Liver (tissue), 9 donors: ENCODE measurements around the gene CBR3. TPM values are rescaled to one million over a fixed set of nuclear protein-coding genes. Genes with fewer than 3 reads are reported as not detected.

ENCODE experiments used
- DNase-seq: peaks from one replicate; pipeline ENCODE4 v3.0.0-alpha.2; 2017; ENCODE audit warnings: low spot score
- H3K27ac ChIP-seq, 2 donors: one replicate each; pipeline ENCODE4 v1.7.0; 2013; ENCODE audit warnings: inconsistent platforms in 2 of 2, low read length in 2 of 2, control low read depth in 1 of 2, low read depth in 1 of 2, mild to moderate bottlenecking in 1 of 2
- H3K27me3 ChIP-seq, 4 donors: one replicate each; pipeline versions ENCODE4 v1.6.1 to v1.7.0; 2013; ENCODE audit warnings: low read length in 3 of 4, inconsistent platforms in 1 of 4, mild to moderate bottlenecking in 1 of 4, moderate library complexity in 1 of 4; ENCODE audit not compliant: control insufficient read depth in 4 of 4, insufficient read depth in 4 of 4
- H3K36me3 ChIP-seq, 4 donors: one replicate each; pipeline versions ENCODE4 v1.6.1 to v1.7.0; 2013; ENCODE audit warnings: low read length in 3 of 4, mild to moderate bottlenecking in 3 of 4, low read depth in 1 of 4, moderate library complexity in 1 of 4; ENCODE audit not compliant: control insufficient read depth in 4 of 4, insufficient read depth in 3 of 4
- H3K4me1 ChIP-seq, 4 donors: one replicate each; pipeline versions ENCODE4 v1.6.1 to v1.7.0; 2013; ENCODE audit warnings: low read length in 3 of 4, mild to moderate bottlenecking in 3 of 4, moderate library complexity in 1 of 4; ENCODE audit not compliant: control insufficient read depth in 4 of 4, insufficient read depth in 4 of 4
- H3K4me3 ChIP-seq, 3 donors: one replicate each; pipeline versions ENCODE4 v1.6.1 to v1.7.0; 2013; ENCODE audit warnings: low read length in 3 of 3, control low read depth in 1 of 3, low read depth in 1 of 3, mild to moderate bottlenecking in 1 of 3
- H3K9ac ChIP-seq, 2 donors: one replicate each; pipeline ENCODE4 v1.7.0; 2013; ENCODE audit warnings: low read length in 2 of 2, mild to moderate bottlenecking in 2 of 2, moderate library complexity in 2 of 2, control low read depth in 1 of 2, low read depth in 1 of 2
- H3K9me3 ChIP-seq, 4 donors: one replicate each; pipeline versions ENCODE4 v1.6.1 to v1.7.0; 2013; ENCODE audit warnings: low read length in 3 of 4; ENCODE audit not compliant: control insufficient read depth in 4 of 4
- EGR1 ChIP-seq, 2 donors: IDR thresholded peaks; 2 replicates each; pipeline ENCODE4 v1.6.1; 2016 to 2018; ENCODE audit warnings: antibody characterized with exemption in 2 of 2, low read depth in 2 of 2
- FOXA1 ChIP-seq: IDR thresholded peaks from 2 replicates; pipeline ENCODE4 v1.6.1; 2016; ENCODE audit warnings: antibody characterized with exemption
- GABPA ChIP-seq, 2 donors: IDR thresholded peaks in 1 of 2; conservative IDR thresholded peaks in 1 of 2; 2 replicates each; pipeline ENCODE4 v1.6.1; 2016; ENCODE audit warnings: antibody characterized with exemption in 2 of 2, mild to moderate bottlenecking in 1 of 2, moderate library complexity in 1 of 2
- HNF4A ChIP-seq, 2 donors: conservative IDR thresholded peaks; 2 replicates each; pipeline ENCODE4 v1.6.1; 2016; ENCODE audit warnings: antibody characterized with exemption in 2 of 2, mild to moderate bottlenecking in 2 of 2
- JUND ChIP-seq, 2 donors: IDR thresholded peaks; 2 replicates each; pipeline ENCODE4 v1.6.1; 2016; ENCODE audit warnings: antibody characterized with exemption in 2 of 2
- RAD21 ChIP-seq, 2 donors: IDR thresholded peaks; 2 replicates each; pipeline ENCODE4 v1.6.1; 2016; ENCODE audit warnings: antibody characterized with exemption in 2 of 2, mild to moderate bottlenecking in 2 of 2
- RXRA ChIP-seq, 2 donors: IDR thresholded peaks; 2 replicates each; pipeline ENCODE4 v1.6.1; 2017 to 2018; ENCODE audit warnings: antibody characterized with exemption in 2 of 2, mild to moderate bottlenecking in 1 of 2
- SP1 ChIP-seq: IDR thresholded peaks from 2 replicates; pipeline ENCODE4 v1.6.1; 2018; ENCODE audit warnings: antibody characterized with exemption, mild to moderate bottlenecking
- TAF1 ChIP-seq: conservative IDR thresholded peaks from 2 replicates; pipeline ENCODE4 v1.6.1; 2016; ENCODE audit warnings: antibody characterized with exemption, mild to moderate bottlenecking
- YY1 ChIP-seq: IDR thresholded peaks from 2 replicates; pipeline ENCODE4 v1.6.1; 2016; ENCODE audit warnings: antibody characterized with exemption, mild to moderate bottlenecking
- WGBS: extraction: QIAGEN DNeasy Blood & Tissue Kit; methylation state at CpG from one replicate; pipeline ENCODE4 v1.1.7; 2013; 5-methylcytosine and 5-hydroxymethylcytosine counted together
- polyA plus RNA-seq, 2 donors: library from polyadenylated mRNA; stranded (reverse) in 1 of 2; unstranded in 1 of 2; fragments of 200-250 nt in 1 of 2; fragments of >200 nt in 1 of 2; fragmentation: Nextera tagmentation in 1 of 2; extraction: Ambion mirVana in 1 of 2; gene quantifications; one replicate each; pipeline versions ENCODE4 v1.2.1 to v1.2.3, GENCODE V29; 2013 to 2015
- total RNA-seq, 2 donors: library from RNA; depleted of rRNA; stranded (reverse); fragments of >200 nt; gene quantifications; one replicate each; pipeline ENCODE4 v1.2.3, GENCODE V29; 2014
- TF ChIP-seq, protein P1 (sequence below): IDR thresholded peaks from 2 replicates; pipeline ENCODE4 v1.6.1; 2016; ENCODE audit warnings: antibody characterized with exemption
- TF ChIP-seq, protein P2 (sequence below): IDR thresholded peaks from 2 replicates; pipeline ENCODE4 v1.6.1; 2016; ENCODE audit warnings: antibody characterized with exemption
- TF ChIP-seq, protein P3 (sequence below): IDR thresholded peaks from 2 replicates; pipeline ENCODE4 v1.6.1; 2016; ENCODE audit warnings: antibody characterized with exemption, mild to moderate bottlenecking
- TF ChIP-seq, protein P4 (sequence below): fragments of 150-350 bp; IDR thresholded peaks from 2 replicates; pipeline ENCODE4 v1.5.1; 2017; ENCODE audit warnings: improper control_type of control experiment, low read depth, low read length; ENCODE audit not compliant: missing input control
- donor health status: healthy.
- donor health status: healthy.
- donor health status: healthy.
- donor health status: healthy.
- donor health status: healthy.

The CBR3 gene
- total and polyA plus RNA-seq, 4 donors: 0.31 to 0.70 (median 0.47) TPM

DNA sequence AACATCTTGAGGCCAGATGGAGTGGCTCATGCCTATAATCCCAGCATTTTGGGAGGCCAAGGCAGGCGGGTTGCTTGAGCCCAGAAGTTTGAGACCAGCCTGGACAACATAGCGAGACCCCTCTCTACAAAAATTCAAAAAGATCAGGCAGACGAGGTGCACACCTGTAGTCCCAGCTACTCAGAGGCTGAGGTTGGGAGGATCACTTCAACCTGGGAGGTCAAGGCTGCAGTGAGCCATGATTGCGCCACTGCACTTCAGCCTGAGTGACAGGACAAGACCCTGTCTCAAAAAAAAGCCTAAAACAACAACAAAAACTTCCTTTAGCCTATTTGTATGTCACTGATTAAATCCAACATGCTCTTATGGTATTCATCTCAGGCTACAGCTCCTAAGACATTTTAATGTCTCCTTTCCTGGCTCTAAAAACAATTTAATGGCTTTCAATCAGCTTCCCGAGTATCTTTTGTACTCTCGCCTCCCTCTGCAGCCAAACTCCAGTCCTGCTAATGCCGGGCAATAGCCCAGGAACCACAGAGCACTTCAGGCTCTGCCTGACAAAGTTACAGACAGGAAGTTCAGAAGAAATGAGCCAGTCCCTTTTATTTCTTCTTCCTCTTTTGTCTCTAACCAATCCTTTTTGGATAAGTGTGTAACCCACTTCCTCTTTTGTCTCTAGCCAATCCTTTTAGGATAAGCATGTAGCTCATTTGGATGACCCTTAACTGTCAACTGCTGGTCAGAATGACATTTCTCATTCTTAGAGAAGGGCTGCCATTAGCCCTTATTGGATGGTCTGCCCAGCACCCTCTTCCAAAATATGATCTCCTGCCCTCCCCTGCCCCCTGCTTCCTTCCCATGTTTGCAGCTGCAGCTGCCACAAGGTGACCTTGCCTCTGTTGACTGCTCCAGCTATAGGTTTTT is 15.2 kb downstream of the CBR3 start (continued):
- TF ChIP-seq, protein P1, sequence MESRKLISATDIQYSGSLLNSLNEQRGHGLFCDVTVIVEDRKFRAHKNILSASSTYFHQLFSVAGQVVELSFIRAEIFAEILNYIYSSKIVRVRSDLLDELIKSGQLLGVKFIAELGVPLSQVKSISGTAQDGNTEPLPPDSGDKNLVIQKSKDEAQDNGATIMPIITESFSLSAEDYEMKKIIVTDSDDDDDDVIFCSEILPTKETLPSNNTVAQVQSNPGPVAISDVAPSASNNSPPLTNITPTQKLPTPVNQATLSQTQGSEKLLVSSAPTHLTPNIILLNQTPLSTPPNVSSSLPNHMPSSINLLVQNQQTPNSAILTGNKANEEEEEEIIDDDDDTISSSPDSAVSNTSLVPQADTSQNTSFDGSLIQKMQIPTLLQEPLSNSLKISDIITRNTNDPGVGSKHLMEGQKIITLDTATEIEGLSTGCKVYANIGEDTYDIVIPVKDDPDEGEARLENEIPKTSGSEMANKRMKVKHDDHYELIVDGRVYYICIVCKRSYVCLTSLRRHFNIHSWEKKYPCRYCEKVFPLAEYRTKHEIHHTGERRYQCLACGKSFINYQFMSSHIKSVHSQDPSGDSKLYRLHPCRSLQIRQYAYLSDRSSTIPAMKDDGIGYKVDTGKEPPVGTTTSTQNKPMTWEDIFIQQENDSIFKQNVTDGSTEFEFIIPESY: no peak
- TF ChIP-seq, protein P2, sequence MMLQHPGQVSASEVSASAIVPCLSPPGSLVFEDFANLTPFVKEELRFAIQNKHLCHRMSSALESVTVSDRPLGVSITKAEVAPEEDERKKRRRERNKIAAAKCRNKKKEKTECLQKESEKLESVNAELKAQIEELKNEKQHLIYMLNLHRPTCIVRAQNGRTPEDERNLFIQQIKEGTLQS: no peak
- TF ChIP-seq EGR1 (IDR thresholded peaks at IDR 0.05; ENCODE audit: low read depth in 2 of 2) (no peak), GABPA (IDR thresholded peaks at IDR 0.05 in 1 of 2, conservative IDR thresholded peaks at IDR 0.05 in 1 of 2) (peak in 1 of 2 donors; percentile 47), HNF4A (conservative IDR thresholded peaks at IDR 0.05) (no peak)

DNA sequence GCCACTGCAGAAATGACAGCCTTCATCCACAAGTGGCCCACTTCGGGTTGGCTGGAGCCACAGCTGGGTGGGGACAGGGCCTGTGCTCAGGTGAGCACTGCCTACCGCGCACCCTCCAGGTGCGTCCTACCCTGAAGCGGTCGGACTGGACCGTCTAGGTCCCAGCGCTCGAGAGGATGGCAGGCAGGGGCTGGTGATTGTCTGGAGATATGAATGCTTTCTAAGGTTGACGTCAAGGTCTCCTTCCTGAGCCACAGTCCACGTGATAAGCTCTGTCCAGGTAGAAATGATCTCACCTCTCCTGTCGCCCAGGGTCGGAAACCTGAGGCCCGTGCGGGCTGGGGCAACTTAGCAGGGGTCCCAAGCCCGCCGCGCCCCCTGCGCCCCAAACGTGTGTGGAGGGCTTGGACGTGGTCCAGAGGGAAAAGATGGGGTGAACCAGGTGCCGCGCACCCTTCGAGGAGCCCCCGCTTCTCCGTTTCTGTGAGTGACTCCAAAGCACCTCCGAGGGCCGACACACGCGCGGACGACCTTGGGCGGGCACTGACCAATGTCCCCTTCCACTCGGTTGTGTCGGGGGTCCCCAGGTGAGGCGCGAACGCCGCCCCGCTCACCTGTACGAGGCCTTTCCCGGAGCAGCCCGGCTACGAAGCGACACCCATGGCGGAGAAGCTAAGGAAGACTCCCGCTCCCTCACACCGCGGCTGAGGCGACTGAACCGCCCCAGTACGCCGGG is 20.9 kb downstream of the CBR3 start:
- Histone ChIP-seq H3K36me3 (no peaks in the 10 kb centered on the region), H3K27ac (peak overlapping the region in 1 of 2 donors; percentile 41), H3K4me1 (peaks cover 0 to 19% (median 8%) of the 10 kb centered on the region in 4 donors), H3K9me3 (no peaks in the 10 kb centered on the region), H3K27me3 (no peaks in the 10 kb centered on the region), H3K9ac (peak overlapping the region in 1 of 2 donors; percentile 74), H3K4me3 (peak overlapping the region; percentile 28 to 69 (median 62))
- no peak for DNase-seq
- 13% methylated on average over 53 of the region's 53 CpGs for WGBS
- TF ChIP-seq TAF1 (peak; percentile 92), SP1 (no peak)
- TF ChIP-seq, protein P3, sequence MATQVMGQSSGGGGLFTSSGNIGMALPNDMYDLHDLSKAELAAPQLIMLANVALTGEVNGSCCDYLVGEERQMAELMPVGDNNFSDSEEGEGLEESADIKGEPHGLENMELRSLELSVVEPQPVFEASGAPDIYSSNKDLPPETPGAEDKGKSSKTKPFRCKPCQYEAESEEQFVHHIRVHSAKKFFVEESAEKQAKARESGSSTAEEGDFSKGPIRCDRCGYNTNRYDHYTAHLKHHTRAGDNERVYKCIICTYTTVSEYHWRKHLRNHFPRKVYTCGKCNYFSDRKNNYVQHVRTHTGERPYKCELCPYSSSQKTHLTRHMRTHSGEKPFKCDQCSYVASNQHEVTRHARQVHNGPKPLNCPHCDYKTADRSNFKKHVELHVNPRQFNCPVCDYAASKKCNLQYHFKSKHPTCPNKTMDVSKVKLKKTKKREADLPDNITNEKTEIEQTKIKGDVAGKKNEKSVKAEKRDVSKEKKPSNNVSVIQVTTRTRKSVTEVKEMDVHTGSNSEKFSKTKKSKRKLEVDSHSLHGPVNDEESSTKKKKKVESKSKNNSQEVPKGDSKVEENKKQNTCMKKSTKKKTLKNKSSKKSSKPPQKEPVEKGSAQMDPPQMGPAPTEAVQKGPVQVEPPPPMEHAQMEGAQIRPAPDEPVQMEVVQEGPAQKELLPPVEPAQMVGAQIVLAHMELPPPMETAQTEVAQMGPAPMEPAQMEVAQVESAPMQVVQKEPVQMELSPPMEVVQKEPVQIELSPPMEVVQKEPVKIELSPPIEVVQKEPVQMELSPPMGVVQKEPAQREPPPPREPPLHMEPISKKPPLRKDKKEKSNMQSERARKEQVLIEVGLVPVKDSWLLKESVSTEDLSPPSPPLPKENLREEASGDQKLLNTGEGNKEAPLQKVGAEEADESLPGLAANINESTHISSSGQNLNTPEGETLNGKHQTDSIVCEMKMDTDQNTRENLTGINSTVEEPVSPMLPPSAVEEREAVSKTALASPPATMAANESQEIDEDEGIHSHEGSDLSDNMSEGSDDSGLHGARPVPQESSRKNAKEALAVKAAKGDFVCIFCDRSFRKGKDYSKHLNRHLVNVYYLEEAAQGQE: peak; percentile 80

DNA sequence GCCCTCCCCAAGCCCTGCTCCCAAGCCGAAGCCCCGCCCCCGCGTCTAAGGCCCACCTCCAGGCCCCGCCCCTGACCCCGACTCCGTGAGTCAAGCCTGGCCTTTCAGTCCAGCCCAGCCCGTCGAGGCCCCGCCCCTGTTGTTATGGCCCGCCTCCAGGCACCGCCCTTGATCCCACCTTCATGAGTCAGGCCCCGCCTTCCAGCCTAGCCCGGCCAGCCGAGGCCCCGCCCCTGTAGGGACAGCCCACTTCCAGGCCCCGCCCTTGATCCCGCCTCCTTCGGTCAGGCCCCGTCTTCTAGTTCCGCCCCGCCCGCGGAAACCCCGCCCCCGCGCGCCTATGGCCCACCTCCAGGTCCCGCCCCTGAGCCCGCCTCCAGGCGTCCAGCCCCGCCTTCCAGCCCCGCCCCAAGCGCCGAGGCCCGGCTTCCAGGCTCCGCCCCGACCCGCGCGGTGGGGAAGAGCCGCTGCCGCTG is 21.5 kb downstream of the CBR3 start:
- H3K9ac ChIP-seq: peak overlapping the region in 1 of 2 donors; percentile 74
- H3K27ac ChIP-seq: peak overlapping the region; percentile 70 to 87
- TF ChIP-seq GABPA (IDR thresholded peaks at IDR 0.05 in 1 of 2, conservative IDR thresholded peaks at IDR 0.05 in 1 of 2) (peak; percentile 15 to 72), YY1 (peak; percentile 79), TAF1 (no peak), FOXA1 (no peak), JUND (IDR thresholded peaks at IDR 0.05) (peak; percentile 41 to 73), RAD21 (IDR thresholded peaks at IDR 0.05) (peak in 1 of 2 donors; percentile 31), EGR1 (IDR thresholded peaks at IDR 0.05; ENCODE audit: low read depth in 2 of 2) (peak; percentile 11 to 50), RXRA (IDR thresholded peaks at IDR 0.05) (peak; percentile 42 to 51), SP1 (peak; percentile 90)
- TF ChIP-seq, protein P3: peak; percentile 36
- TF ChIP-seq, protein P4, sequence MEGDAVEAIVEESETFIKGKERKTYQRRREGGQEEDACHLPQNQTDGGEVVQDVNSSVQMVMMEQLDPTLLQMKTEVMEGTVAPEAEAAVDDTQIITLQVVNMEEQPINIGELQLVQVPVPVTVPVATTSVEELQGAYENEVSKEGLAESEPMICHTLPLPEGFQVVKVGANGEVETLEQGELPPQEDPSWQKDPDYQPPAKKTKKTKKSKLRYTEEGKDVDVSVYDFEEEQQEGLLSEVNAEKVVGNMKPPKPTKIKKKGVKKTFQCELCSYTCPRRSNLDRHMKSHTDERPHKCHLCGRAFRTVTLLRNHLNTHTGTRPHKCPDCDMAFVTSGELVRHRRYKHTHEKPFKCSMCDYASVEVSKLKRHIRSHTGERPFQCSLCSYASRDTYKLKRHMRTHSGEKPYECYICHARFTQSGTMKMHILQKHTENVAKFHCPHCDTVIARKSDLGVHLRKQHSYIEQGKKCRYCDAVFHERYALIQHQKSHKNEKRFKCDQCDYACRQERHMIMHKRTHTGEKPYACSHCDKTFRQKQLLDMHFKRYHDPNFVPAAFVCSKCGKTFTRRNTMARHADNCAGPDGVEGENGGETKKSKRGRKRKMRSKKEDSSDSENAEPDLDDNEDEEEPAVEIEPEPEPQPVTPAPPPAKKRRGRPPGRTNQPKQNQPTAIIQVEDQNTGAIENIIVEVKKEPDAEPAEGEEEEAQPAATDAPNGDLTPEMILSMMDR: no peak
- no peaks in the 10 kb centered on the region for H3K27me3 ChIP-seq
- no peaks in the 10 kb centered on the region for H3K36me3 ChIP-seq
- peak overlapping the region; percentile 69 to 95 (median 75) for H3K4me3 ChIP-seq
- peaks cover 0 to 19% (median 8%) of the 10 kb centered on the region in 4 donors for H3K4me1 ChIP-seq
- H3K9me3 ChIP-seq: no peaks in the 10 kb centered on the region
- DNase-seq: peak; percentile 100
- WGBS: under 1% methylated on average over 43 of the region's 43 CpGs
